SK-N-SH treated with all-trans-retinoic acid at 6 μM for 48 hours (cell line): ENCODE data around the gene UVSSA.

ENCODE experiments used
- ATAC-seq: fragments of 200-7000 bp; cut with Tn5 transposase; 3 replicates; pipeline ENCODE4 v1.9.1; 2020; ENCODE audit warnings: mild to moderate bottlenecking, moderate library complexity
- ARNTL ChIP-seq: fragments of 450-650 bp; formaldehyde crosslinking; IDR thresholded peaks from 2 replicates; pipeline ENCODE4 v1.5.0; 2020; ENCODE audit warnings: low read depth, mild to moderate bottlenecking, moderate library complexity, borderline replicate concordance
- BACH2 ChIP-seq: fragments of 250-450 bp; sonication (Bioruptor Pico); IDR thresholded peaks from 2 replicates; pipeline ENCODE4 v1.9.0; 2021; ENCODE audit warnings: mild to moderate bottlenecking, borderline replicate concordance
- CREB5 ChIP-seq: fragments of 250-450 bp; sonication (Bioruptor Pico); IDR thresholded peaks from 2 replicates; pipeline ENCODE4 v1.5.1; 2020; ENCODE audit warnings: low read depth, mild to moderate bottlenecking, moderate library complexity
- CSRNP3 ChIP-seq: fragments of 250-450 bp; sonication (Bioruptor Pico); IDR thresholded peaks from 2 replicates; pipeline ENCODE4 v1.5.1; 2021; ENCODE audit warnings: mild to moderate bottlenecking, moderate library complexity
- ESRRG ChIP-seq: fragments of 250-450 bp; sonication (Bioruptor Pico); IDR thresholded peaks from 2 replicates; pipeline ENCODE4 v1.6.1; 2021; ENCODE audit warnings: mild to moderate bottlenecking
- GLIS3 ChIP-seq: fragments of 250-450 bp; sonication (Bioruptor Pico); IDR thresholded peaks from 2 replicates; pipeline ENCODE4 v1.5.0; 2020; ENCODE audit warnings: mild to moderate bottlenecking, moderate library complexity
- ISL1 ChIP-seq: fragments of 250-450 bp; sonication (Bioruptor Pico); IDR thresholded peaks from 2 replicates; pipeline ENCODE4 v2.1.2; 2022; ENCODE audit warnings: mild to moderate bottlenecking, moderate library complexity
- PPARA ChIP-seq: fragments of 250-450 bp; sonication (Bioruptor Pico); IDR thresholded peaks from 2 replicates; pipeline ENCODE4 v1.5.0; 2020; ENCODE audit warnings: mild to moderate bottlenecking, borderline replicate concordance
- RARB ChIP-seq: fragments of 250-450 bp; sonication (Bioruptor Pico); IDR thresholded peaks from 2 replicates; pipeline ENCODE4 v1.8.0; 2021; ENCODE audit warnings: mild to moderate bottlenecking, moderate library complexity
- SNAI2 ChIP-seq: fragments of 250-450 bp; sonication (Bioruptor Pico); IDR thresholded peaks from 2 replicates; pipeline ENCODE4 v1.5.0; 2020; ENCODE audit warnings: mild to moderate bottlenecking, moderate library complexity
- TCF4 ChIP-seq: fragments of 250-450 bp; sonication (Bioruptor Pico); IDR thresholded peaks from 2 replicates; pipeline ENCODE4 v1.8.0; 2021; ENCODE audit warnings: mild to moderate bottlenecking, moderate library complexity, borderline replicate concordance
- TOX ChIP-seq: fragments of 250-450 bp; sonication (Bioruptor Pico); IDR thresholded peaks from 2 replicates; pipeline ENCODE4 v1.8.0; 2021; ENCODE audit warnings: mild to moderate bottlenecking, moderate library complexity, borderline replicate concordance
- TSHZ2 ChIP-seq: fragments of 250-450 bp; sonication (Bioruptor Pico); IDR thresholded peaks from 2 replicates; pipeline ENCODE4 v1.5.0; 2020; ENCODE audit warnings: mild to moderate bottlenecking, moderate library complexity
- ZNF565 ChIP-seq: fragments of 450-650 bp; formaldehyde crosslinking; conservative IDR thresholded peaks from 2 replicates; pipeline ENCODE4 v1.5.0; 2020; ENCODE audit warnings: low read depth, mild to moderate bottlenecking, moderate library complexity
- ZNF70 ChIP-seq: fragments of 450-650 bp; formaldehyde crosslinking; IDR thresholded peaks from 2 replicates; pipeline ENCODE4 v1.5.0; 2020; ENCODE audit warnings: mild to moderate bottlenecking, moderate library complexity
- ZNF8 ChIP-seq: fragments of 450-650 bp; formaldehyde crosslinking; IDR thresholded peaks from 2 replicates; pipeline ENCODE4 v1.5.0; 2020; ENCODE audit warnings: mild to moderate bottlenecking, moderate library complexity
- TF ChIP-seq, protein P1 (sequence below): fragments of 250-450 bp; sonication (Bioruptor Pico); IDR thresholded peaks from 2 replicates; pipeline ENCODE4 v1.8.0; 2020; ENCODE audit warnings: mild to moderate bottlenecking, moderate library complexity, borderline replicate concordance
- TF ChIP-seq, protein P2 (sequence below): fragments of 250-450 bp; sonication (Bioruptor Pico); IDR thresholded peaks from 2 replicates; pipeline ENCODE4 v1.8.0; 2021; ENCODE audit warnings: low read depth, mild to moderate bottlenecking, moderate library complexity, borderline replicate concordance

The UVSSA gene

DNA sequence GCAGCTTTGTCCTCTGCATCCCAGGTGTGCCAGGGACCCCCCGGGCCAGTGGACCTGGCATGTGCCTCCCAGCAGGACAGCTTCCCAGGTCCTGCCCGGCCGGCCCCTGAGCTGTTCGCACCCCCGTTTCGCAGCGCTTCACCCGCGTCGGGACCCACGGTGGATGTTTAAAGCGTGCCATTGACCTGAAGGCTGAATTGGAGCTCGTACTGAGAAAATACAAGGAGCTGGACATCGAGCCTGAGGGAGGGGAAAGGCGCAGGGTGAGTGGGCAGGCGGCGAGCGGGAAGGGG lies 7.9 kb downstream of the UVSSA start:
- TF ChIP-seq BACH2 (CRISPR knock-in tag): no peak
- TF ChIP-seq, all 23 proteins: peak for 0
- no peak for ATAC-seq

- no peak for ATAC-seq
- no peak for TF ChIP-seq ZNF565 (CRISPR knock-in tag)
- TF ChIP-seq ZNF70 (CRISPR knock-in tag): no peak
- no peak for TF ChIP-seq BACH2 (CRISPR knock-in tag)
- no peak for TF ChIP-seq GLIS3 (CRISPR knock-in tag)
- TF ChIP-seq, protein P1, sequence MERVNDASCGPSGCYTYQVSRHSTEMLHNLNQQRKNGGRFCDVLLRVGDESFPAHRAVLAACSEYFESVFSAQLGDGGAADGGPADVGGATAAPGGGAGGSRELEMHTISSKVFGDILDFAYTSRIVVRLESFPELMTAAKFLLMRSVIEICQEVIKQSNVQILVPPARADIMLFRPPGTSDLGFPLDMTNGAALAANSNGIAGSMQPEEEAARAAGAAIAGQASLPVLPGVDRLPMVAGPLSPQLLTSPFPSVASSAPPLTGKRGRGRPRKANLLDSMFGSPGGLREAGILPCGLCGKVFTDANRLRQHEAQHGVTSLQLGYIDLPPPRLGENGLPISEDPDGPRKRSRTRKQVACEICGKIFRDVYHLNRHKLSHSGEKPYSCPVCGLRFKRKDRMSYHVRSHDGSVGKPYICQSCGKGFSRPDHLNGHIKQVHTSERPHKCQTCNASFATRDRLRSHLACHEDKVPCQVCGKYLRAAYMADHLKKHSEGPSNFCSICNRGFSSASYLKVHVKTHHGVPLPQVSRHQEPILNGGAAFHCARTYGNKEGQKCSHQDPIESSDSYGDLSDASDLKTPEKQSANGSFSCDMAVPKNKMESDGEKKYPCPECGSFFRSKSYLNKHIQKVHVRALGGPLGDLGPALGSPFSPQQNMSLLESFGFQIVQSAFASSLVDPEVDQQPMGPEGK (CRISPR knock-in tag): no peak
- TF ChIP-seq SNAI2 (CRISPR knock-in tag): no peak
Measured at GRCh38 chr4:1355378-1355777, 8.4 kb downstream of the UVSSA start.

- ATAC-seq: peak; percentile 41
- TF ChIP-seq ZNF70 (CRISPR knock-in tag) (no peak), TOX (CRISPR knock-in tag) (no peak), SNAI2 (CRISPR knock-in tag) (no peak), TCF4 (no peak), CREB5 (no peak), GLIS3 (CRISPR knock-in tag) (no peak), ISL1 (CRISPR knock-in tag) (no peak), BACH2 (CRISPR knock-in tag) (no peak), ARNTL (CRISPR knock-in tag) (no peak), RARB (CRISPR knock-in tag) (no peak), TSHZ2 (CRISPR knock-in tag) (no peak), ZNF8 (CRISPR knock-in tag) (no peak), ESRRG (CRISPR knock-in tag) (no peak), ZNF565 (CRISPR knock-in tag) (no peak), CSRNP3 (CRISPR knock-in tag) (no peak), PPARA (CRISPR knock-in tag) (no peak)
- TF ChIP-seq, protein P2, sequence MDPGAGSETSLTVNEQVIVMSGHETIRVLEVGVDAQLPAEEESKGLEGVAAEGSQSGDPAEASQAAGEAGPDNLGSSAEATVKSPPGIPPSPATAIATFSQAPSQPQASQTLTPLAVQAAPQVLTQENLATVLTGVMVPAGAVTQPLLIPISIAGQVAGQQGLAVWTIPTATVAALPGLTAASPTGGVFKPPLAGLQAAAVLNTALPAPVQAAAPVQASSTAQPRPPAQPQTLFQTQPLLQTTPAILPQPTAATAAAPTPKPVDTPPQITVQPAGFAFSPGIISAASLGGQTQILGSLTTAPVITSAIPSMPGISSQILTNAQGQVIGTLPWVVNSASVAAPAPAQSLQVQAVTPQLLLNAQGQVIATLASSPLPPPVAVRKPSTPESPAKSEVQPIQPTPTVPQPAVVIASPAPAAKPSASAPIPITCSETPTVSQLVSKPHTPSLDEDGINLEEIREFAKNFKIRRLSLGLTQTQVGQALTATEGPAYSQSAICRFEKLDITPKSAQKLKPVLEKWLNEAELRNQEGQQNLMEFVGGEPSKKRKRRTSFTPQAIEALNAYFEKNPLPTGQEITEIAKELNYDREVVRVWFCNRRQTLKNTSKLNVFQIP (CRISPR knock-in tag): no peak
- TF ChIP-seq, protein P1 (CRISPR knock-in tag): no peak
Measured at GRCh38 chr4:1356181-1356998, 9.4 kb downstream of the UVSSA start.
